GM12872 (cell line): ENCODE data around the gene TIGD3.

ENCODE experiments used
- TF ChIP-seq, protein P1 (sequence below): IDR thresholded peaks from 3 replicates; pipeline ENCODE4 v1.5.1; 2011; ENCODE audit warnings: low read depth, mild to moderate bottlenecking, low read length, moderate library complexity; ENCODE audit not compliant: insufficient read depth

TIGD3 gene

DNA sequence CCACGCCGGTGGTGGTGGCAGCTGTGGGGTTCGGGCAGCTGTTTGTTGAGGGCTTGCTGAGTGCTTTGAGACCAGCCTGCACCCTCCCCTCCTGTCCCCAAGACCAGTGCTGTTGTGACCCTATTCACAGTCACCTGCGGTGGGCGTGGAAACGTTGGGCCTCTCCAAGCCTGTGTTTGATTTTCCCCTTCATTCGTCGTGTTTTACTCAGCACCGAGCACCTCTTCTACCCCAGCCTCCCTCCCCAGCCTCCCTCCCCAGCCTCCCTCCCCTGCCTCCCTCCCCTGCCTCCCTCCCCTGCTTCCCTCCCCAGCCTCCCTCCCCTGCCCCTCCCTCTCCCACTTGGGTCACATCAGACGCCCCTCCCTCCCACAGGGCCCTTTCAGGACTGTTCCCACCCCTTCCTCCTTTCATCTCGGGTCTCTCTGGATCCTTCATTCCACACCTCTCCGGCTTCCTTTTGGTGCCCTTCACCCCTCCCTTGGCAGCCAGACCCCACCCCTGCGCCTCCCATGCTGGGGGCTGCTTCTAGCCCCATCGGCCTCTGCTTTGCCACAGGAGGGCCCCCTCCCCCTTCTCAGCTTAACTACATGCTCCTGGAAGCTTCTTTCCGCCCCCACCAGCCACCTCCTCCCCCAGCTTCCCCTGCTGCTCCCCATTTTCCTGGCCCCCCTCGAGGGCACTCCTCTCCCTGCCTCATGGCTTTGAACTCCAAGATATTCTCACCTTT is 46.7 kb downstream of the TIGD3 start:
- TF ChIP-seq, protein P1, sequence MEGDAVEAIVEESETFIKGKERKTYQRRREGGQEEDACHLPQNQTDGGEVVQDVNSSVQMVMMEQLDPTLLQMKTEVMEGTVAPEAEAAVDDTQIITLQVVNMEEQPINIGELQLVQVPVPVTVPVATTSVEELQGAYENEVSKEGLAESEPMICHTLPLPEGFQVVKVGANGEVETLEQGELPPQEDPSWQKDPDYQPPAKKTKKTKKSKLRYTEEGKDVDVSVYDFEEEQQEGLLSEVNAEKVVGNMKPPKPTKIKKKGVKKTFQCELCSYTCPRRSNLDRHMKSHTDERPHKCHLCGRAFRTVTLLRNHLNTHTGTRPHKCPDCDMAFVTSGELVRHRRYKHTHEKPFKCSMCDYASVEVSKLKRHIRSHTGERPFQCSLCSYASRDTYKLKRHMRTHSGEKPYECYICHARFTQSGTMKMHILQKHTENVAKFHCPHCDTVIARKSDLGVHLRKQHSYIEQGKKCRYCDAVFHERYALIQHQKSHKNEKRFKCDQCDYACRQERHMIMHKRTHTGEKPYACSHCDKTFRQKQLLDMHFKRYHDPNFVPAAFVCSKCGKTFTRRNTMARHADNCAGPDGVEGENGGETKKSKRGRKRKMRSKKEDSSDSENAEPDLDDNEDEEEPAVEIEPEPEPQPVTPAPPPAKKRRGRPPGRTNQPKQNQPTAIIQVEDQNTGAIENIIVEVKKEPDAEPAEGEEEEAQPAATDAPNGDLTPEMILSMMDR: no peak

DNA sequence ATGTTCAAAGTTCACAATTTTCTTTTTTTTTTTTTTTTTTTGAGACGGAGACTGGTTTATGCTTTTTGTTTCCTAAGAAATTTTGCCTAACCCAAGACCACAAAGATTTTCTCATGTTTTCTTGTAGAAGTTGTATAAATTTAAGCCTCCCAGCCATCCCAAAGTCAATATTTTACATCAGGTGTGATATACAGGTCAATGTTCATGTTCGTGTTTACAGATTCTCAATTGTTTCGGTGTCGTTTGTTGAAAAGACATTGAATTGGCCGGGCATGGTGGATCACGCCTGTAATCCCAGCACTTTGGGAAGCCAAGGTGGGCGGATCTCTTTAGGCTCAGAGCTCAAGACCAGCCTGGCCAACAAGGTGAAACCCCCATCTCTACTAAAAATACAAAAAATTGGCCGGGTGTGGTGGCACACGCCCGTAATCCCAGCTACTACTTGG is 47.3 kb downstream of the TIGD3 start:
- TF ChIP-seq, protein P1: no peak

DNA sequence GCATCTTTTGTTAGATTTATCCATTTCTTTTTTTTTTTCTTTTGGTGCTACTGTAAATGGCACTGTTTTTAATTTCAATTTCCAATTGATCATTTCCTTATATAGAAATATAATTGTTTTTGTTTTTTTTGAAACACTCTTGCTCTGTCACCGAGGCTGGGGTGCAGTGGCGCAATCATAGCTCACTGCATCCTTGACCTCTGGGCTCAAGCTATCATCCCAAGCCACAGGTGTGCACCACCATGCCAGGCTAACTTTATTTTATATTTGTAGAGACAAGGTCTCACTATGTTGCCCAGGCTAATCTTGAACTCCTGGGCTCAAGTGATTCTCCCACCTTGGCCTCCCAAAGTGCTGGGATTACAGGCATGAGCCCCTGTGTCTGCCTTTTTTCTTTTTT is 48.2 kb downstream of the TIGD3 start:
- TF ChIP-seq, protein P1: no peak

DNA sequence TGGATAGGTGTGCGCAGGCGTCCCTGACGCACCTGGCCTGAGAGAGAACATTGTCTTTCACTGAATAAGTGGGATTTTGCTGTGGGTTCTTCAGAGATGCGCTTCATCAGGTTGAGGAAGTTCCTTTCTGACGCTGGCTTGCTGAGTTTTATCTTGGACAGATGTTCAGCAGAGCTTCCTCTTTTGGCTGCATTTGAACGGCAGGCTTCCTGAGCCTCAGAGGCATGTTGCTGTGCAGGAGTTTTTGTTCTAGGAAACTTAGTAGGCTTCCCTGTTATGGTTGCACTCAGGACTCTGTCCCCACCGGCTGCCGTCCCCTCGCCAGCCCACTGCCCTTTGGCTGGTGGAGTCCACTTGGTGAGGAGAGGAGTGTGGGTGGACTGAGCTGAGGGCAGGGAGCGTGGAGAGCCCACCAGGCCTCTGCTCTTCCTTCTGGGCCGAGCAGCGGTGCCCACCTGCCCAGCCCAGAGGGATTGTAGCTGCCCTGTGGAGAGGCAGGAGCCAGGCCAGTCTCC is 49.1 kb downstream of the TIGD3 start:
- TF ChIP-seq, protein P1: no peak

DNA sequence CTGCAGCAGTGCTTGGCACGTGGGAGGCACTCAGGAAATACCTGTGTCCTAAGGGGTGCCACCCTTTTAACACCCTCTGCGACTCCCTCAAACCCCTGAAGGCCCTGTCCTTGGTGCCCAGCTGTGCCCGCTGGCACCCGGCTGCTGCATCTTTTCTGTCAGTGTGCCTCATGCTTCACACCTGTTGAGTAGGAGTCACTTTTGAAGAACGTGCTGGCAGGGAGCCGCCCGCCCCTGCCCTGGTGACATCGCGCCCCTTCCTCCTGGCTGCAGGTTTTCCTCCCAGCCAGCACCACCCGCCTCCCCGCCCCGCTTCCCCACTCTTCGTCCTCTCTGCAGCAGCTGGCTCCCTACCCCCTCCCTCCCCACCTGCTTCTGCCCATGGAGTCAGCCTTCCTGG is 49.7 kb downstream of the TIGD3 start:
- TF ChIP-seq, protein P1: no peak

DNA sequence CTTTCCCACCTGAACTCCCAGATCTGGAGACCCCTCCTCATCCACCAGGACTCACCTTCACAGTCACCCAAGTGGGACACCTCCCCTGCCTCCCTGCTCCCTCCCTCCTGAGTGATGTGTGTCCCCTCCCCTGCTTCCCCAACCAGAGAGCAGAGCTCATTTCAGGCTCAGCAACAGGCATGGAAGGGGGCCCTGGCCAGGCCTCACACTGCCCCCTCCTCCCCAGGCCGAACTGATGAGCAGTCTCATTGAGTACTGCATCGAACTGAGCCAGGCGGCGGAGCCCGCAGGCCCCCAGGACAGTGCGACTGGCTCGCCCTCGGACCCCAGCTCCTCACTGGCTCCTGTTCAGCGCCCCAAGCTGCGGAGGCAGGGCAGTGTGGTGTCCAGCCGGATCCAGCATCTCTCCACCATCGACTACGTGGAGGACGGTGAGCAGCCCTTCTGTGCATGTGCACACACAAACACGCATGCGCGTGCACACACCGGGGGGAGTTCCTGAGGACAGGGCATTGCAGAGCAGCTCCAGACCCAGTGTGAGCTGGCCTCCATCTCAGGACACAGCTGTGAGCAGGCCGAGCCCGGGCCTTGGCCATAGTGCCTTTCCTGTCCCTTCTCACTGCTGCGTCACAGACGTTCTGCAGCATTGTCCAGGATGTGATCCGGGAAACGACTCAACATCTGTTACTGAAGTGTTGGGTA is 50.2 kb downstream of the TIGD3 start:
- TF ChIP-seq, protein P1: no peak
